ENCODE data around the gene RALGAPA1.
"Not testable (repeated sequence)": the region's sequence is repeated elsewhere in the genome, so short reads cannot be mapped to it uniquely, and the experiment has no call there.

The RALGAPA1 gene

DNA sequence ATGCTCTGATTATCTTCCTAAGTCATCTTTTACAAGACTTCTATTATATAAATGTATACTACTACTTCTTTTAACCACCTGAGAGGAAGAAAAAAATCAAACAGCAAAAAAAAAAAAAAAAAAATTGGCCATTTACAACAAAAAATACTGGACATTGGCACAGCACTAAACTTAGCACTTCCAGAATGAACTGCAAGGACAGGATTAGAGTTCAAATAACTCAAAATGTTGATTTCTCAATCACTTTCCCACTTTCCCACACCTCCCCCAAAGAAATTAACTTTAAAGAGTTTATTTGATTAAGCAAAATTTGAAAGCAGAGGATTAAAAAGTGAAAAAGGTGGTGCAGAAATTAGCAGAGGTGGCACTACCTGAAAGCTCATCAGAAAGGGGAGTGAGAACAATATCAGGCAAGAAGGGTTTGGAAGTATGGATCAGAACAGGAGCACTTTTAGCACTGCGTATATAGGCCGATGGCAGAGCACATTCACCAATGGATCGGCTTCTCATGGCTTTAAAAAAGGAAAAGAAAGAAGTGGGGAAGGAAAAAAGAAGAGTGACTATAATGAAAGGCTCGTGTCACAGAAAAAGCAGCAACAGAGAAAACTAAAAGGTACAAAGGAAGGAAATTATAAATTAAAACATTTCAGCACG lies 109.2 kb downstream of the RALGAPA1 start:
- no peak for DNase-seq (ENCODE audit: low read depth)

DNA sequence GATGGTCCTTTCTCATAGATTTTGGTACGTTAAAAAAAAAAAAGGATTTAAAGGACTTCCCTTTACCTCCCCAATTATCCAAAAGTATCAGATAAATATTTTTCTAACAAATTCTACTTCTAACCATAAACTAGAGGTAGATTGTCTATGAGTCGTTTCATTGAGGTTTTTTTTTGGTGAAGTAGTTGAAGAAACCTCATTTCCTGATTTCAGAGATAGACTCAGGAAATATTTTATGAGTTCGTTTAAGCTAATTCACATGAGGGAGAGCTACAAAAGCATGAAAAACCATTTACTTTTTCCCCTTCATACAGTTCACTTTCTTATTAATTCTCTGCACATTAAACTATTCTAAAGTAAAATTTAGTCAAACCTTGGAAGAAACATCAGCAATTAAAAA lies 112.5 kb downstream of the RALGAPA1 start:
- no peak for DNase-seq (ENCODE audit: low read depth)

DNA sequence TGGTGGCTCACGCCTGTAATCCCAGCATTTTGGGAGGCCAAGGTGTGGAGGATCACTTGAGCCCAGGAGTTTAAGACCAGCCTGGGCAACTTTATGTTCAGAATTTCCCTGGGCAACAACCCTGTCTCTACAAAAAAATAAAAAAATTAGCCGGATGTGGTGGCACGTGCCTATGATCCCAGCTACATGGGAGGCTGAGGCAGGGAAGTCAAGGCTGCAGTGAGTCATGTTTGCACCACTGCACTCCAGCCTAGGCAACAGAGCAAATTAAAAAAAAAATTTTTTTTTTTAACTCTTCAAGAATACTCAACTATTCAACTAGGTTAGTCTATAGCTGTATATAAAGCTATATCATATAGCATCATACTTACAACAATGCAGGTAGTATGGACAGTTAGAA lies 113.0 kb downstream of the RALGAPA1 start:
- DNase-seq (ENCODE audit: low read depth), result no peak

DNA sequence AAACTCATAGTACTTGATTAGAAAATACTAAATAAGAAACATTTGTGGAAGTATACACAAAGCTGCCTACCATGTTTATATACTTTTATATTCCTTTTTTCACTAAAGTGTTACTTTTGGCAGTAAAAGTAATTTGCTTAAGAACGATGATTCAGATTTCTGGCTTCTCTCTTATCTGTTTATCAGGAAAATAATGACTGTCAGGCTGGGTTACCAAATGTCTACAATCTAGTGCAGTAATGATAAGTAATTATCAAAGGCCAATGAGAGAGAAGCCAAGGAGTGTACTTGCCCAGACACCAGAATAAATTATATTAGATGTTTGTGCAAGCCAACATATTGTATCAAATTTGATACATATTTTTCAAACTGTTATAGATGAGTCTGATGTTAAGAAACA lies 113.4 kb downstream of the RALGAPA1 start:
- no peak for DNase-seq (ENCODE audit: low read depth)

GRCh38 chr14:35695072-35695471 lies 114.0 kb downstream of the RALGAPA1 start:
- DNase-seq (ENCODE audit: low read depth), result no peak

- no peak for DNase-seq (ENCODE audit: low read depth)
Observed at GRCh38 chr14:35689000-35689460, 120.1 kb downstream of the RALGAPA1 start.

- DNase-seq (ENCODE audit: low read depth), result no peak
Observed at GRCh38 chr14:35688126-35688826, 120.8 kb downstream of the RALGAPA1 start.

GRCh38 chr14:35687335-35687939 lies 121.7 kb downstream of the RALGAPA1 start:
- DNase-seq (ENCODE audit: low read depth), result no peak

DNA sequence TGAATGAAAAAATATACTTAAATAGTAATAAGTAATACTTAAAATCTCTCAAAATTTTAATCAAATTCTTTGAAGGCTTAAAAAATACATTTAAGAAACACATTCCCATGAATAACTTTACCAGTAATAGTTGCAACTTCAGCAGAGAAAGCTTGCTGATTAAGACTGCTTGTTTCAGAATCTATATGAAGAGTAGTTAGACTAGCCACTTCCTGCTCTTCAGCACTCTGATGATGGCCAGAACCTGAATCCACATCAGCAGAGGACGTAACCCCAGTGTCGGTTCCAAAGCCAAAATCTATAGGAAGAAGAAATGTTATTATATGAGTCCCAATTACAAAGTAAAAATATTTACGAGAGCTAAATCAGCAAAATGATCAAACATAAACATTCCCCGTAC lies 125.4 kb downstream of the RALGAPA1 start:
- not testable (repeated sequence) for DNase-seq (ENCODE audit: low read depth)

DNA sequence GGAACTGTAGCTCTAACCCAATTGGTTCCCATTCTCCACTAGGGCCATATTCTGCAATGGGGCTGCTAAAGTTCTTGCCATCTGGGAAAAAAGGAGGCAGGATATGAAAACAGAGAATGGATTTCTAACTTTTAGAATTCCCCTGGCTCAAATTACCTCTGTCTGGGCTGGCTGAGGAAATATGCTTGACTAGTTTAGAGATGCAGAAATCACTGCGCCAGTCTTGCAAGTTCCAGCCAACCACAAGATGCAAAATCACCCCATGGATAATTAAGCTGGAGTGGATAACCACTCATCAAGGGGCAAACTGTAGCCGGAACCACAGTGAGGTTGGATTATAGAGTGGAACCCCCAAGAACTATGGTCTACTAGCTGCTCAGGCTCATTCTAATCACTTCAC lies 126.3 kb downstream of the RALGAPA1 start:
- DNase-seq (ENCODE audit: low read depth), result no peak

DNA sequence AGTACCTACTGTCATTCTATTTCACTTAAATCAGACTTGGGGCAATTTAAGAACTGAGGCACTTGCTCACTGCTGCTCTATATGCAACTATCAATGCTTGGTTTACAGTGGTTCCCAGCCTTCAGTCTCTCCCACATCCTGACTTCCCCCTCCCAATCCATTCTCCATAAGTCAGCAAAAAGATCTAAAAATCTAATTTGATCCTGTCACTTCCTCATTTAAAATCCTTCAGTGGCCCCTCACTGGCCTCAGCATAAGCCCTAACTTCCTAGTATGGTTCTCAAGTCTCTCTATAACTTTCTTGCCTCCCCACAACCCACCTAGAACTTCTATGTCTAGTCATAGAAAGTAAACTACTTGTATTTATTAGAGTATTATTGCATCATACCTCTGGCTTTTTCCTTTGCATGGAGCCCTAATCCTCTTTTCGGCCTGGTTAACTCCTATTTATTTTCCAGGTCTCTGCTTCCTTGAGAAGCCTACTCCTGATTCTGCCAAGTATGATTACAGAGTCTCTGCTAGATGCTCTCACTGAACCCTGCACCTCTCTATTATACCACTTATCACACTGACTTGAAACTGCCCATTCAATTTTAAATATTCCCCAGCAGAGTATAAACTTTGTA lies 130.6 kb downstream of the RALGAPA1 start:
- no peak for DNase-seq (ENCODE audit: low read depth)

DNA sequence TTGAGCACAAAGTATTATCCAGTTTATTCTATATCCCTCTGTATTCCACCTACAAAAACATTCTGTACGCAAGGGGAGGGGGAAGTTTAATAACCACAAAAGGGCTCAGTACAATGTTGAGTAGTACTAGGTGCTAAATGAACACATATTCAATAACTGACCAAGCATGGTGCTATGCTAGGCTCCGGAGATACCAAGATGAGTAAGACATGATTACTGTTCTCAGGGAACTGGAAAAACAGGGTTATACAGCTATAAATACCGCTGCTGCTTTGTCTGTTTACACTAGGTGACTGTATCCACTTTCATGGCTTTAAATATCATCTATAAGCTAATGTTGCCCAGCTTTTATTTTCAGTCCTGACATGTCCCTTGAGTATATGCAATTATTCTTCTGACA lies 139.3 kb downstream of the RALGAPA1 start:
- no peak for DNase-seq (ENCODE audit: low read depth)

DNA sequence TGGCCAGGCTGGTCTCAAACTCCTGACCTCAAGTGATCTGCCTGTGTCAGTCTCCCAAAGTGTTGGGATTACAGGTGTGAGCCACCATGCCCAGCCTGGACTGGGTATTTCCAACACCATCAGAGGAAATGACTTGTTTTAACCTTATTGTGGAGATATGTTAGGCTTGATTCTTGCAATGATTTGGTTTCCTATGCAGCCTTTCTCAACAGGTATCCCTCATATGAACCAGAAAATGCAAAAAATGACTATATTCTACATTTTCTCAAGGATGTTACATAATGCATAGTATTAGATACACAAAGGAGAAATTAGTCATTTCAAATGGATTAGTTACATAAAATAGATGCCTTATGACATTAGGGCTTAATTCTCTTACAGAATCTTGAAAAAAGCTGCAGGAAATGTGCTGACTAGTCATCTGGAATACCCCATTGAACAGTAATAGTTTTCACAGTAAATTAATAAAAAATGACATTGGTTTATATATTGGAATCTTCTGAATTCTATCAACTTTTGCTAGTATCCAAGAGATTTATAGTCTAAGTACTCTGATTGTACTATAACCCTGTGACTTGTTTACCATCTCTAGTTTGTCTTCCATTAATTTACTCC lies 142.6 kb downstream of the RALGAPA1 start:
- no peak for DNase-seq (ENCODE audit: low read depth)

- DNase-seq (ENCODE audit: low read depth), result no peak
Observed at GRCh38 chr14:35661875-35662274, 147.2 kb downstream of the RALGAPA1 start.

DNA sequence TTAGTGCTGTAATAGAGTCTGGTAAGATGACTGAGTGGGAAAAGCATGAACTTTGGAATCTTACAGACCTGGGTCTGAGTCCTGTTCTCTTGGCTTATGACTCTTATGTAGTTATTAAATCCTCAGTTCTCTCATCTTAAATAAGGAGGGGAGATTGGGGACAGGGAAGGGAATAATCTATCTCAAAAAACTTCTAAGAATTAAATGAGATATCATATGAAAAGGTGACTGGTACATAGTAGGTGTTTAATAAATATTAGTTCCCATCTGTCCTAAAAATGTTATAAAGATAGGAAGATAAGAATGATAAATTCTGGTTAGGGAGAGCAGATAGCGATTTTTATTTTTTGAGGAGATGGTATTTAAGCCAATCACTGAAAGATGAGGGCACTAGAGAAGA lies 156.1 kb downstream of the RALGAPA1 start:
- no peak for DNase-seq (ENCODE audit: low read depth)

DNA sequence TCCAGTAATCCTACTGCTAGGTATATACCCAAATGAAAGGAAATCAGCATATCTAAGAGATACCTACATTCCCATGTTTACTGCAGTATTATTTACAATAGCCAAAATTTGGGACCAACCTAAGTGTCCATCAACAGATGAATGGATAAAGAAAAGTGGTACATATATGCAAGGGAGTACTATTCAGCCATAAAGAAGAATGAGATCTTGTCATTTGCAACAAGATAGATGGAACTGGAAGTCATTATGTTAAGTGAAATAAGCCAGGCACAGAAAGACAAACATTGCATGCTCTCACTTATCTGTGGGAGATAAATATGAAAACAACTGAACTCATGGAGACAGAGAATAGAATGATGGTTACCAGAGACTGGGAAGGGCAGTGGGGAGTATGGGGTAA lies 165.6 kb downstream of the RALGAPA1 start:
- no peak for DNase-seq (ENCODE audit: low read depth)

DNA sequence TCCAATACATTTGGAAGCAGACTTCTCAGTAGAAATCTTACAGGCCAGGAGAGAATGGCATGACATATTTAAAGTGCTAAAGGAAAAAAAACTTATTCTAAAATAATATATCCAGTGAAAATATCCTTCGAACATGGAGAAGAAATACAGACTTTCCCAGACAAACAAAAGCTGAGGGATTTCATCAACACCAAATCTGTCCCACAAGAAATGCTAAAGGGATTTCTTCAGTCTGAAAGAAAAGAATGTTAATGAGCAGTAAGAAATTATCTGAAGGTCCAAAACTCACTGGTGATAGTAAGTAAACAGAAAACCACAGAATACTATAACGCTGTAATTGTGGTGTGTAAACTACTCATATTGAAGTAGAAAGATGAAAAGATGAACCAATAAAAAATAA lies 171.2 kb downstream of the RALGAPA1 start:
- no peak for DNase-seq (ENCODE audit: low read depth)

GRCh38 chr14:35637269-35637668 lies 171.8 kb downstream of the RALGAPA1 start:
- DNase-seq (ENCODE audit: low read depth), result no peak

- DNase-seq (ENCODE audit: low read depth), result no peak
Observed at GRCh38 chr14:35632676-35633075, 176.4 kb downstream of the RALGAPA1 start.

DNA sequence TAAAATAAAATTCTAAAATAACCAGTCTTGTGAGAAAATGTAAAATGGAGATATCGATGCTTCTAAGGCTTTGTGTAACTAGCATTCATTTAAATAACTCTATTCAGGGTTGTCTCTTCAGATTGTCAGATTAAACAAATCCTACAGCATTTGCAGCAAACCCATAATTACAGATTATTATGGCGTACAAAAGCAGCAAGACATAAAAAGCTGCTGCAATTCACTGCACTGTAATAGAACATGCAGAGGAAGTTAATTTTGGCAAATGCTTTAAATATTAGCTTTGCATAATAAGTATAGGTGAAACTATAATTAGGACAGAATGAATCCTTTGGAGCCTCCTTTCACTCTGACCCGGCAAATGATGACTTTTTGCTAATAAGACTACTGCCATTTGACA lies 176.8 kb downstream of the RALGAPA1 start:
- DNase-seq (ENCODE audit: low read depth), result no peak

DNA sequence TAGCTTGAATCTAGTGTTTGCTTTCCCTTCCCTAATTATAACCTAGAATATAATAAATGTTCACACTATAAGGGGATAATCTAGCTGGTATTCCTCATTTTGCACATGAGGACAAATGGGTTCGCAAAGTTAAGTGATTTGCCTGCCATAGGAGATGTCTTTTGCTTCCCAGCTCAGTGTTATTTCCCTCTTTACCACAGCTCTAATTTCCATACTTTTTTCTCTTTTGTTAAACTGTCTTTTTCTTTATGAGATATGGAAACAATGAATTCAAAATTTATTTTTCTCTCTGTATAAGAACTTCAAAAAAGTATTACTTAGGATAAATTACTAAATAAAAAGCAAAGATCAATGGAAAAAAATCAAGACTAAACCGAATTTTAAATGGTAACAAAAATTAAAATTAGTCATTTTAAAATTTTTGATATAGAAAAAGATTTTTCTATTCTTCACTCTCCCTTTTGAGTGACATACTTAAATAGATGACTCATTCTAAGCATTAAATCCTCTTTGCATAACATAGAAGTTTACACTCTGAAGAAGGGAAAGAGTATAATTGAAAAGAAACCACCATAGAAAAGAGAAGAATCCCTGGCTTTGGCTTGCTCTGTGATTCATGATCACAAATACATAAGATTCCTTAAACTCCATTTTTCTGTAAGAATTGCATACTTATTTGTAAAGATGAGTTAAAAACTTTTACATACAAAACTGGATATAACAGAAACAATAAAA lies 177.9 kb downstream of the RALGAPA1 start:
- no peak for DNase-seq (ENCODE audit: low read depth)

- DNase-seq (ENCODE audit: low read depth), result no peak
Observed at GRCh38 chr14:35628989-35629388, 180.1 kb downstream of the RALGAPA1 start.
